Activated CD4-positive, alpha-beta memory T cell treated with anti-CD3 and anti-CD28 coated beads, Interleukin-2, amount 10 ng/mL, durations not matched to agents 7 days and 5 days (primary cell): ENCODE measurements around the gene CERK. TPM values are rescaled to one million over a fixed set of nuclear protein-coding genes. Genes with fewer than 3 reads are reported as not detected.
"Not testable (repeated sequence)": the region's sequence is repeated elsewhere in the genome, so short reads cannot be mapped to it uniquely, and the experiment has no call there.

Experiments used
- CTCF ChIA-PET: fragments of 350-600 bp; sonication (Branson Sonifier 250); formaldehyde crosslinking; loops from one replicate; lab custom pipeline; 2021; ENCODE audit warnings: antibody characterized with exemption, inconsistent platforms; lab: Charles Lee
- POLR2A ChIA-PET: fragments of 350-600 bp; sonication (Branson Sonifier 250); formaldehyde crosslinking; loops from one replicate; lab custom pipeline; 2021; ENCODE audit warnings: antibody characterized with exemption; lab: Charles Lee
- DNase-seq: peaks from one replicate; pipeline ENCODE4 v3.0.0-alpha.2; 2020
- H3K27ac Mint-ChIP-seq: one replicate; pipeline ENCODE4 v1.8.0; 2021; ENCODE audit warnings: mild to moderate bottlenecking, mixed read lengths
- H3K27me3 Mint-ChIP-seq: one replicate; pipeline ENCODE4 v1.8.0; 2021; ENCODE audit warnings: mixed read lengths
- H3K36me3 Mint-ChIP-seq: one replicate; pipeline ENCODE4 v1.8.0; 2021; ENCODE audit warnings: low read depth, mixed read lengths
- H3K4me1 Mint-ChIP-seq: one replicate; pipeline ENCODE4 v1.8.0; 2021; ENCODE audit warnings: mixed read lengths
- H3K4me3 Mint-ChIP-seq: one replicate; pipeline ENCODE4 v1.8.0; 2021; ENCODE audit warnings: mild to moderate bottlenecking, mixed read lengths
- H3K9me3 Mint-ChIP-seq: one replicate; pipeline ENCODE4 v1.8.0; 2021; ENCODE audit warnings: mixed read lengths
- total RNA-seq, 2 experiments: library from RNA; stranded (reverse); gene quantifications; one replicate each; pipeline ENCODE4 v1.2.3, GENCODE V29; 2021

CERK gene, protein sequence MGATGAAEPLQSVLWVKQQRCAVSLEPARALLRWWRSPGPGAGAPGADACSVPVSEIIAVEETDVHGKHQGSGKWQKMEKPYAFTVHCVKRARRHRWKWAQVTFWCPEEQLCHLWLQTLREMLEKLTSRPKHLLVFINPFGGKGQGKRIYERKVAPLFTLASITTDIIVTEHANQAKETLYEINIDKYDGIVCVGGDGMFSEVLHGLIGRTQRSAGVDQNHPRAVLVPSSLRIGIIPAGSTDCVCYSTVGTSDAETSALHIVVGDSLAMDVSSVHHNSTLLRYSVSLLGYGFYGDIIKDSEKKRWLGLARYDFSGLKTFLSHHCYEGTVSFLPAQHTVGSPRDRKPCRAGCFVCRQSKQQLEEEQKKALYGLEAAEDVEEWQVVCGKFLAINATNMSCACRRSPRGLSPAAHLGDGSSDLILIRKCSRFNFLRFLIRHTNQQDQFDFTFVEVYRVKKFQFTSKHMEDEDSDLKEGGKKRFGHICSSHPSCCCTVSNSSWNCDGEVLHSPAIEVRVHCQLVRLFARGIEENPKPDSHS
- 10 to 100 TPM; 68.7 to 73.4 TPM for total RNA-seq

- peak; percentile 73 for DNase-seq
- CTCF ChIA-PET: interaction anchor here (1.2 to 1.6 kb wide), 2 partner anchors 11 to 25 kb away, joined by 4 to 8 read pairs; partner anchors contain the start of gene TBC1D22A
- peak within 1 kb of the TSS; percentile 100 for H3K27ac Mint-ChIP-seq
- peaks cover 30% of the 10 kb centered on the region for H3K36me3 Mint-ChIP-seq
- peaks cover 42% of the 10 kb centered on the region for H3K4me1 Mint-ChIP-seq
- POLR2A ChIA-PET: interaction anchor here (1.0 to 1.8 kb wide), 3 partner anchors 12 to 25 kb away, joined by 3 to 21 read pairs (median 11); partner anchors contain the start of gene TBC1D22A
- no peaks in the 10 kb centered on the region for H3K27me3 Mint-ChIP-seq
- H3K4me3 Mint-ChIP-seq: peak within 1 kb of the TSS; percentile 99
- H3K9me3 Mint-ChIP-seq: peaks cover 6% of the 10 kb centered on the region
Observed at GRCh38 chr22:46737976-46738646, at the start of gene CERK. CERK (minus strand) TSS chr22:46738252; CDS start chr22:46738148, 104 bp downstream.

DNA sequence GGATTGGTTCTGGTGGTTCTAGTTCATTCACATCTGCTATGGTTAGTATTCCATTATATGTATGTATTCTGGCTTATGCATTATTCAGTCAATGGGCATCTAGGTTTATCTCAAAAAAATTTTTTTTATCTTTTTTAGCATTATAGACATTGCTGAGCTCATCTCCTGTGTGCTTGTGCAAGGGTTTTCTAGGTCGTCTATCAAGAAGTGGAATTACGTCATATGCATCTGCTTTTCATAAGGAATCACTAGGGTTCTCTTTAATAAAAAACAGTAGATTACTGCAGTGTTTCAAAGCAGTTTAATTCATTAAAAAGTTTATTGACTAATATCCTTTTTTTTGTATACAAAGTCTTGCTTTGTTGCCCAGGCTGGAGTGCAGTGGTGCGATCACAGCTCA lies 45.7 kb upstream of the CERK start:
- Mint-ChIP-seq H3K27ac (no peak overlapping the region), H3K9me3 (no peaks in the 10 kb centered on the region), H3K27me3 (no peaks in the 10 kb centered on the region), H3K4me3 (no peak overlapping the region), H3K4me1 (peaks cover 13% of the 10 kb centered on the region), H3K36me3 (peaks cover 15% of the 10 kb centered on the region)
- ChIA-PET POLR2A (no interaction called here), CTCF (interaction anchor here (0.6 to 3.2 kb wide), 3 partner anchors 10 to 25 kb away, joined by 5 to 11 read pairs (median 5); no protein-coding TSS in a partner anchor)
- DNase-seq: no peak

GRCh38 chr22:46782200-46782599 lies 44.1 kb upstream of the CERK start:
- H3K27ac Mint-ChIP-seq, CTCF ChIA-PET, H3K4me3 Mint-ChIP-seq, H3K27me3 Mint-ChIP-seq, H3K9me3 Mint-ChIP-seq, DNase-seq: not testable (repeated sequence)
- POLR2A ChIA-PET: interaction anchor here (0.9 kb wide), 1 partner anchor 20 kb away, joined by 4 read pairs; the partner anchor contains the start of gene TBC1D22A
- H3K4me1 Mint-ChIP-seq: peaks cover 13% of the 10 kb centered on the region
- peaks cover 11% of the 10 kb centered on the region for H3K36me3 Mint-ChIP-seq

- Mint-ChIP-seq H3K27me3 (no peaks in the 10 kb centered on the region), H3K36me3 (peaks cover 7% of the 10 kb centered on the region), H3K4me1 (peaks cover 20% of the 10 kb centered on the region), H3K27ac (no peak overlapping the region), H3K9me3 (no peaks in the 10 kb centered on the region), H3K4me3 (no peak overlapping the region)
- ChIA-PET CTCF (interaction anchor here (0.7 to 1.1 kb wide), 2 partner anchors 23 to 134 kb away, joined by 3 to 5 read pairs; no protein-coding TSS in a partner anchor), POLR2A (interaction anchor here (0.9 to 1.5 kb wide), 2 partner anchors 19 kb away, joined by 4 read pairs; partner anchors contain the start of gene TBC1D22A)
- no peak for DNase-seq
Observed at GRCh38 chr22:46781291-46781690, 43.2 kb upstream of the CERK start.

- DNase-seq: no peak
- H3K4me1 Mint-ChIP-seq: peaks cover 29% of the 10 kb centered on the region
- POLR2A ChIA-PET: interaction anchor here (0.7 to 1.5 kb wide), 2 partner anchors 10 to 18 kb away, joined by 3 to 4 read pairs; partner anchors contain the start of gene TBC1D22A
Observed at GRCh38 chr22:46780453-46780852, 42.4 kb upstream of the CERK start.

DNA sequence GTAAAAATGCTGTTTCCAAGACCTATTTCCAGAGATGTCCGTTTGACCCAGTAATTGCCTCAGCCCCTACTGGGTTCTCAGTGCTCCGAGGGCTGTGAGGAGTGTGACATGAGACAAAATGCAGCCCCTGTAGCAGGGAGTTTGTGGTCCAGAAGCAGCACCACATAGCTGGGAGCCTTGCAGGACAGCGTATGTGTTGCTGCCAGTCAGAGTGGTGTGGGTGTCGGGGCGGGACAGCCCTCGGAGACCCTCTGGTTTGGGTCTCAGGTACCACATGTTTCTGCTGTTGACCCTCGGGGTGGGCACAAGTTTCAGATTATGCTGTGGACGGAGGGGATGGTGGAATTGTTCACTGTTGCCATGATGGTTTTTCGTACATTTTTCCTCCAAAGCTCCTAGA lies 41.6 kb upstream of the CERK start:
- no peaks in the 10 kb centered on the region for H3K9me3 Mint-ChIP-seq
- H3K27ac Mint-ChIP-seq: no peak overlapping the region
- ChIA-PET CTCF (interaction anchor here (0.7 kb wide), 1 partner anchor 17 kb away, joined by 3 read pairs; the partner anchor contains the start of gene TBC1D22A), POLR2A (interaction anchor here (1.5 kb wide), 1 partner anchor 17 kb away, joined by 4 read pairs; the partner anchor contains the start of gene TBC1D22A)
- H3K4me1 Mint-ChIP-seq: peaks cover 37% of the 10 kb centered on the region
- no peak for DNase-seq
- H3K4me3 Mint-ChIP-seq: no peak overlapping the region
- H3K27me3 Mint-ChIP-seq: no peaks in the 10 kb centered on the region
- peaks cover 17% of the 10 kb centered on the region for H3K36me3 Mint-ChIP-seq

More at GRCh38 chr22:46780453-46780852, 42.4 kb upstream of the CERK start:
- no peaks in the 10 kb centered on the region for H3K27me3 Mint-ChIP-seq
- no peak overlapping the region for H3K27ac Mint-ChIP-seq
- H3K36me3 Mint-ChIP-seq: peaks cover 13% of the 10 kb centered on the region
- CTCF ChIA-PET: interaction anchor here (0.7 to 1.1 kb wide), 3 partner anchors 12 to 22 kb away, joined by 3 to 5 read pairs (median 3); partner anchors contain the start of gene TBC1D22A
- H3K9me3 Mint-ChIP-seq: no peaks in the 10 kb centered on the region
- no peak overlapping the region for H3K4me3 Mint-ChIP-seq

DNA sequence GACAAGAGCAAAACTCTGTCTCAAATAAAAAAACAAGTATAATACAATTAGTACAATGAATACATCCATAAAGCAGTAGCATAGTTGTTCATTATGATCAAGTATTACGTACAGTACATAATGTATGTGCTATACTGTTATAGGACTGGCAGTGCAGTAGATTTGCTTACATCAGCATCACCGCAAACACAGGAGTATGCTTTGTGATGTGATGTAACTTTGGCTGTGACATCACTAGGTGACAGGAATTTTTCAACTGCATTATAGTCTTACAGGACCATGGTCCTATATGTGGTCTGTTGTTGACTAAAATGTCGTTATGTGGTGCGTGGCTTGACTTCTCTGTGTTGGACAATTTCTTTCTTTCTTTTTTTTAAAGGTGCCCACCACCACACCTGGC lies 41.0 kb upstream of the CERK start:
- POLR2A ChIA-PET: no interaction called here

DNA sequence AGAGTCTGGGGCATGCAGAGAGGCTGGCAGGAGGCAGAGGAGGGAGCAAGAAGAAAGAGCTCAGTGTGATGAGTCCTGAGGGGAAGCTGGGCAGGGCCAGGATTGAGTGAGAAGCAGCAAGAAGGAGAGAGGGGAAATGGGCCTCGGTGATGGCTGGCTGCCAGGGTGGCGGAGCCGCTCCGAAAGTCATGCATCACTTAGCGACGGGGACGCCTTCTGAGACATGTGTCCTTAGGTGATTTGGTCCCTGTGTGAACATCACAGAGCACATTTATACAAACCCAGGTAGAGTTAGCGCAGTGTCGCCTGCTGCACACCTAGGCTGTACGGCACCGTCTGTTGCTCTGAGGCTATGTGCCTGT lies 39.5 kb upstream of the CERK start:
- DNase-seq: no peak
- ChIA-PET POLR2A (interaction anchor here (6.7 kb wide), 1 partner anchor 15 kb away, joined by 75 read pairs; the partner anchor contains the start of gene TBC1D22A), CTCF (interaction anchor here (0.9 to 1.2 kb wide), 3 partner anchors 19 to 26 kb away, joined by 3 to 5 read pairs (median 3); no protein-coding TSS in a partner anchor)
- Mint-ChIP-seq H3K27me3 (no peaks in the 10 kb centered on the region), H3K27ac (peak overlapping the region; percentile 90), H3K36me3 (peaks cover 20% of the 10 kb centered on the region), H3K4me3 (peak overlapping the region; percentile 75), H3K9me3 (no peaks in the 10 kb centered on the region), H3K4me1 (peaks cover 56% of the 10 kb centered on the region)

More for the DNA sequence above, 41.0 kb upstream of the CERK start:
- DNase-seq: no peak
- peaks cover 43% of the 10 kb centered on the region for H3K4me1 Mint-ChIP-seq
- no peaks in the 10 kb centered on the region for H3K27me3 Mint-ChIP-seq
- H3K9me3 Mint-ChIP-seq: no peaks in the 10 kb centered on the region
- H3K27ac Mint-ChIP-seq: no peak overlapping the region
- CTCF ChIA-PET: no interaction called here
- no peak overlapping the region for H3K4me3 Mint-ChIP-seq
- peaks cover 17% of the 10 kb centered on the region for H3K36me3 Mint-ChIP-seq

DNA sequence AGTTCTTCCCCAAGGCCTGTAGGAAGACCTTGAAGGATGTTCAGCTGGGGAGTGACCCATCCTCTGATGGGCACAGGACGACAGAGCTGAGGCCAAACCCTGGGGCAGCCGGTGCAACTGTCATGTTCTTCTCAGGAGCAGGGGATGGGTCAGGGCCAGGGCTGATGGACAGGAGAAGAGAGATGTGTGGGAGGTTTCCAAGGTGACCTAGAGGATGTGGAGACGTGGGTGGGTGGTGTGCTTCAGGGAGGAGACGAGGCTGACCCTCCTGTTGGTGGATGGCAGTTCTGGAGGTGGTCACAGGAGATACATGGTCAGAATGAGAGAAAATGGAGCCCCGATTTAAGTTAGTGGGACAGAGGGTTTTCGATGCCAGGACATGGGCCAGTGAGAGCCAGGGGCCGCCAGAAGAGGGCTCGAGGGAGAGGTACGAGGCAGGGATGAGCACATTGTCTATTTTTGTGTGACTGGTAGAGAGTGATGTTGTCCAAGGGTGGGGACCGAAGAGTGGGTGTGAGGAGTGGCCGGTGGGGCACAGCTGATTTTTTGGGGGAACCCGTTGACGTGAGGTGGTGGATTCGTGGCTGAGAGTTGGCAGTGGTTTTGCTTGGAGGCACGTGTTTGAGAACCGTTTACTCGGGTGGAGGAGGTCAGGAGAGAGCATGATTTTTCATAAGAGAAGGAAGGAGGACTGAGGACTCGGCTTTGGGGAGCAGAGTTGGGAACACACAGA lies 39.0 kb upstream of the CERK start:
- peak overlapping the region; percentile 90 for H3K27ac Mint-ChIP-seq
- H3K9me3 Mint-ChIP-seq: no peaks in the 10 kb centered on the region
- ChIA-PET CTCF (interaction anchor here (1.0 to 1.2 kb wide), 2 partner anchors 21 to 27 kb away, joined by 3 to 5 read pairs; no protein-coding TSS in a partner anchor), POLR2A (interaction anchor here (6.7 kb wide), 1 partner anchor 15 kb away, joined by 75 read pairs; the partner anchor contains the start of gene TBC1D22A)
- H3K36me3 Mint-ChIP-seq: peaks cover 20% of the 10 kb centered on the region
- H3K4me1 Mint-ChIP-seq: peaks cover 56% of the 10 kb centered on the region
- DNase-seq: no peak
- peak overlapping the region; percentile 75 for H3K4me3 Mint-ChIP-seq
- H3K27me3 Mint-ChIP-seq: no peaks in the 10 kb centered on the region

DNA sequence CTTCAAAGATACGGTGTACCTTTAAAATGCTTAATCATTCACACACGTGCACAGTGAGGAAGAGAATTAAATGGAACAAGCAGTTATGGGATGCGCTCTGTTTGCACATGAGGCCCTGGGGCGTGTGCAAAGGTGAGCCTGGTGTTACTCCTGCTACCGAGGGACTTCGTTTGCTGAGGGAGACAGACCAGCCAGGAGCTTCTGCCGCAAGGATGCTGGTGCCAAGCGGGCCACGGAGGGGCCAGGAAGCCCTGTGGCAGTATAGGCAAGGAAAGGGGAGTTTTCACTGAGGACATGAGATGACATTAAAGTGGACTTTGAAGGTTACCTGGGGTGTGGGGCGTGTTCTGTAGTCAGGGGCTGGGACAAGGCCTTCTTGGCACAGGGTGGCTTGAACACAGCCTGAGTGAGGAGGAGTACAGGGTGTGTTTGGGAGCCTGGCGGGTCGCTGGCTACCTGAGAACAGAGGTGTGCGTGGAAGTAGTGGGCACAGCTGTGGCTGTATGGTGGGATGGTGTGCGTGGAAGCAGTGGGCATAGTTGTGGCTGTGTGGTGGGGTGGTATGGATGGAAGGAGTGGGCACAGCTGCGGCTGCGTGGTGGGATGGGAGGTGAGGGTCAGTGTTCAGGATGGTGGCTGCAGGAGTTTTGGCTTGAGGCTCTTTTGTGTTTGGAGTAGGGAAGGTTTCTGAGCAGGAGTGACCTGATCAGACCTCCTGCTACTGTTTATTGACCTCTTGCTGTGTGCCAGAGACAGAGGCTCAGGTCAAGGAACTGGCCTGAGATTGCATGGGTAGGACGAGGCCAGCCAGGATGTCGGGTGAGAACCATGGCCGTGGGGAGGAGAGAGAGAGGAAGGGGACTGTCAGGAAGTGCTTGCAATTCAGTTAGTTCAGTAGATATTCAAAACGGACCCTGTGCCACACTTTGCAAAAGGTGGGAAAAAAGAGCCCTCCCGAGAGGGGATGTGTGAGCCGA lies 38.1 kb upstream of the CERK start:
- POLR2A ChIA-PET: interaction anchor here (3.6 to 6.7 kb wide), 2 partner anchors 14 to 15 kb away, joined by 27 to 75 read pairs; partner anchors contain the start of gene TBC1D22A
- Mint-ChIP-seq H3K4me1 (peaks cover 60% of the 10 kb centered on the region), H3K4me3 (peak overlapping the region; percentile 75), H3K9me3 (no peaks in the 10 kb centered on the region), H3K36me3 (peaks cover 23% of the 10 kb centered on the region), H3K27me3 (no peaks in the 10 kb centered on the region), H3K27ac (peak overlapping the region; percentile 90)
- CTCF ChIA-PET: interaction anchor here (0.8 to 3.4 kb wide), 3 partner anchors 13 to 19 kb away, joined by 3 to 13 read pairs (median 6); partner anchors contain the start of gene TBC1D22A
- DNase-seq: no peak
